Bronchial epithelial cell (primary cell): Measurements from ENCODE around the gene SMAD7. TPM values are rescaled to one million over a fixed set of nuclear protein-coding genes. Genes with fewer than 3 reads are reported as not detected.

Source experiments
- DNase-seq: peaks from one replicate; pipeline ENCODE4 v3.0.0-alpha.2; 2010; ENCODE audit warnings: low read depth
- FAIRE-seq: peaks from 2 replicates; lab custom pipeline; 2011; peaks lifted over from hg19 to GRCh38; lab: Jason Lieb, UNC
- H3K27me3 ChIP-seq: 2 replicates; pipeline ENCODE4 v1.5.1; 2011; ENCODE audit warnings: low read length; ENCODE audit not compliant: control insufficient read depth, insufficient read depth
- H3K36me3 ChIP-seq: 2 replicates; pipeline ENCODE4 v1.5.1; 2011; ENCODE audit warnings: low read length; ENCODE audit not compliant: control insufficient read depth, insufficient read depth
- H3K4me3 ChIP-seq: 2 replicates; pipeline ENCODE4 v1.5.1; 2011; ENCODE audit warnings: mild to moderate bottlenecking, low read depth, low read length, control low read depth
- total RNA-seq: library from RNA; depleted of rRNA; stranded (reverse); fragments of >200 nt; gene quantifications from 2 replicates; pipeline ENCODE4 v1.2.1, GENCODE V29; 2014
- TF ChIP-seq, protein P1 (sequence below): IDR thresholded peaks from 2 replicates; pipeline ENCODE4 v1.5.1; 2011; ENCODE audit warnings: mild to moderate bottlenecking, moderate library complexity, low read length, control low read depth, inconsistent platforms; ENCODE audit not compliant: insufficient read depth, severe bottlenecking

The SMAD7 gene
- total RNA-seq, 1 donor from 2014 or later = 19.2 TPM

GRCh38 chr18:48963586-48964470 lies 13.1 kb upstream of the SMAD7 start:
- no peak for DNase-seq
- no peaks in the 10 kb centered on the region for H3K27me3 ChIP-seq
- H3K4me3 ChIP-seq = no peak overlapping the region
- H3K36me3 ChIP-seq = no peaks in the 10 kb centered on the region
- FAIRE-seq = no peak
- TF ChIP-seq, protein P1, sequence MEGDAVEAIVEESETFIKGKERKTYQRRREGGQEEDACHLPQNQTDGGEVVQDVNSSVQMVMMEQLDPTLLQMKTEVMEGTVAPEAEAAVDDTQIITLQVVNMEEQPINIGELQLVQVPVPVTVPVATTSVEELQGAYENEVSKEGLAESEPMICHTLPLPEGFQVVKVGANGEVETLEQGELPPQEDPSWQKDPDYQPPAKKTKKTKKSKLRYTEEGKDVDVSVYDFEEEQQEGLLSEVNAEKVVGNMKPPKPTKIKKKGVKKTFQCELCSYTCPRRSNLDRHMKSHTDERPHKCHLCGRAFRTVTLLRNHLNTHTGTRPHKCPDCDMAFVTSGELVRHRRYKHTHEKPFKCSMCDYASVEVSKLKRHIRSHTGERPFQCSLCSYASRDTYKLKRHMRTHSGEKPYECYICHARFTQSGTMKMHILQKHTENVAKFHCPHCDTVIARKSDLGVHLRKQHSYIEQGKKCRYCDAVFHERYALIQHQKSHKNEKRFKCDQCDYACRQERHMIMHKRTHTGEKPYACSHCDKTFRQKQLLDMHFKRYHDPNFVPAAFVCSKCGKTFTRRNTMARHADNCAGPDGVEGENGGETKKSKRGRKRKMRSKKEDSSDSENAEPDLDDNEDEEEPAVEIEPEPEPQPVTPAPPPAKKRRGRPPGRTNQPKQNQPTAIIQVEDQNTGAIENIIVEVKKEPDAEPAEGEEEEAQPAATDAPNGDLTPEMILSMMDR = no peak

- Histone ChIP-seq H3K36me3 (no peaks in the 10 kb centered on the region), H3K27me3 (no peaks in the 10 kb centered on the region), H3K4me3 (no peak overlapping the region)
- DNase-seq (no peak), FAIRE-seq (no peak)
- TF ChIP-seq, protein P1 = no peak
These were observed 12.3 kb upstream of the SMAD7 start for GRCh38 chr18:48962994-48963561.

GRCh38 chr18:48962252-48962993 lies 11.7 kb upstream of the SMAD7 start:
- DNase-seq (no peak), FAIRE-seq (no peak)

DNA sequence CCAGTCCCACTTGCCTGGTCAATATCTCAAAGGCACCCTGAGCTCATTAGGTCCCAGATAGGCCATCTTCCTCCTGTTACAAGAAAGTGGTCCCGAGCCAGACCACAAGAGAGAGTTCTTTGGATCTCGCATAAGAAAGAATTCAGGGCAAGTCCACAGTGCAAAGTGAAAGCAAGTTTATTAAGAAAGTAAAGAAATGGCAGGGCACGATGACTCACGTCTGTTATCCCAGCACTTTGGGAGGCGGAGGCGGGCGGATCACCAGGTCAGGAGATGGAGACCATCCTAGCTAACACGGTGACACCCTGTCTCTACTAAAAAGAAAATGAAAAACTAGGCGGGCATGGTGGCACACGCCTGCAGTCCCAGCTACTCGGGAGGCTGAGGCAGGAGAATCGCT lies 10.8 kb upstream of the SMAD7 start:
- DNase-seq (no peak), FAIRE-seq (no peak)
- no peaks in the 10 kb centered on the region for H3K36me3 ChIP-seq

More at GRCh38 chr18:48962252-48962993, 11.7 kb upstream of the SMAD7 start:
- H3K4me3 ChIP-seq = no peak overlapping the region
- TF ChIP-seq, protein P1 = no peak
- H3K36me3 ChIP-seq = no peaks in the 10 kb centered on the region
- H3K27me3 ChIP-seq = no peaks in the 10 kb centered on the region

More for the DNA sequence above, 10.8 kb upstream of the SMAD7 start:
- H3K4me3 ChIP-seq = no peak overlapping the region
- no peaks in the 10 kb centered on the region for H3K27me3 ChIP-seq
- TF ChIP-seq, protein P1 = no peak
